Activated CD4-positive, alpha-beta memory T cell treated with anti-CD3 and anti-CD28 coated beads for 36 hours (primary cell): Measurements from ENCODE around the gene MYD88. TPM values are rescaled to one million over a fixed set of nuclear protein-coding genes. Genes with fewer than 3 reads are reported as not detected.
A peak's percentile ranks its signal among the peaks of the same experiment; 100 is the strongest.
"Not testable (repeated sequence)": the region's sequence is repeated elsewhere in the genome, so short reads cannot be mapped to it uniquely, and the experiment has no call there.

Source experiments
- CTCF ChIA-PET: fragments of 350-600 bp; sonication (Branson Sonifier 250); formaldehyde crosslinking; loops from one replicate; lab custom pipeline; 2021; ENCODE audit warnings: antibody characterized with exemption, inconsistent platforms; lab: Charles Lee
- POLR2A ChIA-PET: fragments of 350-600 bp; sonication (Branson Sonifier 250); formaldehyde crosslinking; loops from one replicate; lab custom pipeline; 2021; ENCODE audit warnings: antibody characterized with exemption; lab: Charles Lee
- DNase-seq: peaks from one replicate; pipeline ENCODE4 v3.0.0-alpha.2; 2020
- H3K27ac Mint-ChIP-seq: one replicate; pipeline ENCODE4 v1.8.0; 2021; ENCODE audit warnings: mixed read lengths
- H3K27me3 Mint-ChIP-seq: one replicate; pipeline ENCODE4 v1.8.0; 2021; ENCODE audit warnings: mixed read lengths
- H3K36me3 Mint-ChIP-seq: one replicate; pipeline ENCODE4 v1.8.0; 2021; ENCODE audit warnings: mixed read lengths
- H3K4me1 Mint-ChIP-seq: one replicate; pipeline ENCODE4 v1.8.0; 2021; ENCODE audit warnings: low read depth, mixed read lengths
- H3K4me3 Mint-ChIP-seq: one replicate; pipeline ENCODE4 v1.8.0; 2021; ENCODE audit warnings: mild to moderate bottlenecking, mixed read lengths
- H3K9me3 Mint-ChIP-seq: one replicate; pipeline ENCODE4 v1.8.0; 2021; ENCODE audit warnings: mixed read lengths
- intact Hi-C: fragments of 100-400 bp; cut with micrococcal nuclease; formaldehyde crosslinking; loops from one replicate; pipeline ENCODE4 v1.15.1; 2023
- total RNA-seq, 2 experiments: library from RNA; stranded (reverse); gene quantifications; one replicate each; pipeline ENCODE4 v1.2.3, GENCODE V29; 2021

Gene MYD88
- total RNA-seq, 2 experiments from 2014 or later = 32.3 to 34.8 TPM

DNA sequence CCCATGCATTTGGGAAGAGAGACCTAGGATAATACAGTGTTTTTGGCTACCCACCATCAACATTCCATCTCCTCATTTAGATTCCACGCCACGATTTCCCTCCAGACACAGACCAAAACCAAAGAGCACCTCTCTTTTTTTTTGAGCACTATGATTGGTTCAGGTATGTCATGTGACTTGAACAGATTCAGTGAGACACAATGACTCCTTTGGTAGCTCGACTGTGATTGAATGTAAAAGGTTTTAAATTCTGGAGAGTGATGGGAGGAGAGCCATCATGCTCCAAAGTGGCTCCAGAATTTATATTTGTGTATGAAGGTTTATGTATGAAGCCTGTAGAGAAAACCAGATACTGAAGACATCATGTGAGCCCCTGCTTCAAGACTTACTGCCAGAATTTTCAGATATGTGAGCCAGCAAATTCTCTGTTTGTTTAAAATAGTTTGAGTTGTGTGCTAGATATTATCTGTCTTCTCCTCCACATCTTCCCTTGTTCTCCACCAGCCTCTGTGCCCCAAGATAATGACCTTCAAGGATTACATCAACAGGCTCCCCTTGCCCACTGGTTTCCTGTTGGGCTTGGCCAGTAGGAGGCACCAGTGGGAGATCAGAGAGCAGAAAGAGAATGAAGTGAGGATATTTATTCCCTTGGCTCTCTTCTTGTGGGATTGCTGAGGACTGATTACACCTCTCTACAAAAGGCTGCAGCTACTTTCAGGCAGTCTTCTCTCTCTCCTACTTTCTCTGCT, 12.5 kb downstream of the MYD88 start:
- no peaks in the 10 kb centered on the region for H3K27me3 Mint-ChIP-seq
- ChIA-PET POLR2A (no interaction called here), CTCF (no interaction called here)
- H3K4me1 Mint-ChIP-seq = peaks cover 33% of the 10 kb centered on the region
- no peak overlapping the region for H3K4me3 Mint-ChIP-seq
- H3K27ac Mint-ChIP-seq = peak overlapping the region; percentile 39
- intact Hi-C loops = no loop called here
- H3K36me3 Mint-ChIP-seq = peaks cover 4% of the 10 kb centered on the region
- DNase-seq = peak; percentile 28
- peaks cover 18% of the 10 kb centered on the region for H3K9me3 Mint-ChIP-seq

DNA sequence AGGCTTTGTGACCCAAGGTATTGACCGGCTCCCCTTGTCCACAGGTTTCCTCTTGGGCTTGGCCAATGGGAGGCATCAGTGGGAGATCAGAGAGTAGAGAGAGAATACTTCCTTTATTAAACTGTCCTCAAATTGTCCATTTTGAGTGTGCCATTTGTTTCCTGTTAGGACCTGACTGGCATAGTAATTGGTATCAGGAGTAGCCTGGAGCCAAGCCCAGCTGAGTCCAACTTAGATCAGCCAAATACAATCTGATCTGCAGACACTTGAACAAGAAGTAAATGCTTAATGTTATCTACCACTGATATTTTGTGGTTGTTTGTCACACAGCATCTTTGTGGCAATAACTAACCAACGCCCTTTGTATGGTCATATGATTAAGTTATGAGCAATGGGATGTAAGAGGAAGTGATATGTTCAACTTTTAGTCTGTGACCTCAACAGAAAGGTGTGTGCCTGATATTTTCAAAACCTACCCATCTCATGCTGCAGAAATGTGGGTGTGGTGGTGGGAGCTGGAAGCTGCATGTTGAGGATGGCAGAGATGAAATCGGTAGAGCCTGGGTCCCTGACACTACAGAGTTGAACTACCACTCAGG, 13.3 kb downstream of the MYD88 start:
- POLR2A ChIA-PET = no interaction called here

DNA sequence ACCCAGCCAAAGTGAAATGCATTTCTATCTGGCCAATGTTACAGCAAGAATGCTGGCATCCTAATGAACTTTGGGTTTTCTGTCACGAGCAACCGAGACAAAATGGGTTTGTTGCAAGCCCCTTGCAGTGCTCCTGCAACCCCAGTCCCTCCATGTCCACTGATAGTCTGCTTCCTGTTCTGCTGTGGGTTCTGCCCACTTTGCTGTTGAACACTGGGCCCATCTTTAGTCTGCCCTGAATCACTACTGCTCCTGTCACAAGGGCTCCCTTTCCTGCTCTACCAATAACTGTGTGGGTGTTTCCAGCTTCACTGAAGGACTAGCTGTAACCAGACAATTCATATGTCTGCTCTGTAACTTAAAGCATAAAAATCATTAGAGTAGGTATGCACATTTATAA, 14.1 kb downstream of the MYD88 start:
- H3K27ac Mint-ChIP-seq = no peak overlapping the region

More for the DNA sequence above, 13.3 kb downstream of the MYD88 start:
- Mint-ChIP-seq H3K36me3 (no peaks in the 10 kb centered on the region), H3K4me3 (no peak overlapping the region), H3K9me3 (peaks cover 10% of the 10 kb centered on the region), H3K27me3 (no peaks in the 10 kb centered on the region), H3K4me1 (peaks cover 33% of the 10 kb centered on the region), H3K27ac (peak overlapping the region; percentile 76)
- no peak for DNase-seq
- intact Hi-C loops = no loop called here
- CTCF ChIA-PET = no interaction called here

DNA sequence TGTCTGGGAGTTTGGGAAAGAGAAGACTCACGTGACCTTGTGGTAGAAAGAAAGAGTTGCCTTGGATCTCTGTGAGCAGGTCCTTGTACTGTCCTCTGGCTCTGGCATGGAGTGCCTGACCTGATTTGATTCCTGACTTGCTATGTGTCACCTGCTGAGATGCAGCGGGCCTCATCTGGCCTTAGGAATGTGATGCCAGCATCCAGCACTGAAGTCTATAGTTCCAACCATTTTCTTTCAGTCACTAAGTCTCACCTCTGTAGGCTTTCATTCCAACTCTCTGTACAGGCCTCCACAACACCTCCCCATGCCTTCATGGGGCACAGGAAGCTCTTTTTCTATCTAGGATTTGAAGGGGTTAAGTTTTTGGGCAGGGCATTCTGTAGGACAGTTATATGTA, 14.8 kb downstream of the MYD88 start:
- H3K27me3 Mint-ChIP-seq = no peaks in the 10 kb centered on the region
- CTCF ChIA-PET = interaction anchor here (0.6 to 1.5 kb wide), 3 partner anchors 12 to 853 kb away, joined by 3 read pairs; partner anchors contain the start of gene OXSR1
- H3K27ac Mint-ChIP-seq = no peak overlapping the region
- H3K9me3 Mint-ChIP-seq = no peaks in the 10 kb centered on the region
- H3K4me3 Mint-ChIP-seq = no peak overlapping the region
- H3K4me1 Mint-ChIP-seq = peaks cover 33% of the 10 kb centered on the region
- POLR2A ChIA-PET = interaction anchor here (1.5 to 2.7 kb wide), 2 partner anchors 11 to 75 kb away, joined by 3 to 17 read pairs; partner anchors contain the start of gene OXSR1
- DNase-seq = no peak
- no peaks in the 10 kb centered on the region for H3K36me3 Mint-ChIP-seq
- intact Hi-C loops = no loop called here

More for the DNA sequence above, 14.1 kb downstream of the MYD88 start:
- CTCF ChIA-PET = interaction anchor here (0.6 to 1.5 kb wide), 3 partner anchors 12 to 83 kb away, joined by 3 read pairs; partner anchors contain the start of gene OXSR1
- Mint-ChIP-seq H3K4me3 (no peak overlapping the region), H3K27me3 (no peaks in the 10 kb centered on the region), H3K36me3 (no peaks in the 10 kb centered on the region), H3K4me1 (peaks cover 33% of the 10 kb centered on the region), H3K9me3 (peaks cover 2% of the 10 kb centered on the region)
- POLR2A ChIA-PET = interaction anchor here (1.5 to 2.7 kb wide), 2 partner anchors 12 to 75 kb away, joined by 3 to 17 read pairs; partner anchors contain the start of gene OXSR1
- intact Hi-C loops = no loop called here
- no peak for DNase-seq

DNA sequence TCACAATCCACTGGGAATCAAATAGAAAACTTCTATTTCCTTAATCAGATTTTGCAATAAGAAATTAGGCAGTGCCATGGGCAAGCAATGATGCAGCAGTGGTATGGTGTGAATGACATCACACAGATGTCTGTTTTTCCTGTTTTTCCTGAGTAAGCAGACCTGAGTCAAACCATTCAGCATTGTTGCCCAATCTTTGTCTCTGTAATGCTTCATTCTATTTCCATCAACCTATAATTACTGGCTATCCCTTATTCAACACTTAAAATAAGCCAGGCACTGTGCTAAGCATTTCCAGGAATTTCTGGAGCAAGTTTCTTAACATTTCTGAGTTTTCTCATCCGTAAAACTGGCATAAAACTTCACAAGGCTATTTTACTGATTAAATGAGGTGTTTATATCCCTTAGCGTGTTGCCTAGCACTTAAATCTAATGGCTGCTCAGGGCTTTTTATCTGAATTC, 15.6 kb downstream of the MYD88 start:
- no peaks in the 10 kb centered on the region for H3K36me3 Mint-ChIP-seq
- no peaks in the 10 kb centered on the region for H3K27me3 Mint-ChIP-seq
- H3K27ac Mint-ChIP-seq = no peak overlapping the region

DNA sequence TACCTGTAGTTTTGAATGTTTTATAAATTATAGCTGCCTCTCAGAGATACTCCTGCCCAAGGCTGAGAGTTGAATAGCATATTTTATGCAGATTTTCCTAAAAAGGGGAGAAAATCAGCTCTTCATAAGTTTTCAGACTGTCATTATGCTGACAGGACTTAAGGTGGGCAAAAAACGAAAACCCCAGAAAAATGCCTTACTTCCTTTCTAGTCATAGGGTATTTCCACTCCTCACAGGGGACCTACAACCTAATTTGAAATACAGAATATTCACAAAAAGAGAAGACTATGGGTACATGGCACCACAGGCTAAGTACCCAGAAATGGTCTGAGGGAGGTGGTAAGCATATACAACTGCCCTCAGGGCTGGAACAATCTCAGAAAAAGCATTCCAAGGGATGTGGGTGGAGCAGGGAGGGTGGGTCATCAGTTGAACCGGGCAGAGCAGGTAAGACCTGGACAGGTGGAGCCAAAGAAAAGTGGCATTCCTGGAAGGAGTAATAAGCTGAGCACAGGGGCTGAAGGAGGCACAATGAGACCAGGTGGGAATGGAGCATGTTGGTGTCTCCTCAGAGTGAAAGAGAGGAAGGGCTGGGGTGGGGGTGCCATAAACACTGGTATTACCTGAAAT, 16.3 kb downstream of the MYD88 start:
- H3K4me1 Mint-ChIP-seq = peaks cover 33% of the 10 kb centered on the region
- no peak overlapping the region for H3K4me3 Mint-ChIP-seq
- H3K27ac Mint-ChIP-seq = peak overlapping the region; percentile 34
- no peaks in the 10 kb centered on the region for H3K36me3 Mint-ChIP-seq
- intact Hi-C loops = loop anchor here (1.0 kb wide), 1 partner anchor 11 kb away; the partner anchor contains the start of gene OXSR1
- ChIA-PET POLR2A (interaction anchor here (2.7 kb wide), 1 partner anchor 10 kb away, joined by 17 read pairs; the partner anchor contains the start of gene OXSR1), CTCF (no interaction called here)
- no peaks in the 10 kb centered on the region for H3K9me3 Mint-ChIP-seq
- DNase-seq = no peak
- H3K27me3 Mint-ChIP-seq = no peaks in the 10 kb centered on the region

More for the DNA sequence above, 15.6 kb downstream of the MYD88 start:
- no peak overlapping the region for H3K4me3 Mint-ChIP-seq
- intact Hi-C loops = loop anchor here (1.0 kb wide), 1 partner anchor 11 kb away; the partner anchor contains the start of gene OXSR1
- H3K9me3 Mint-ChIP-seq = no peaks in the 10 kb centered on the region
- DNase-seq = no peak
- H3K4me1 Mint-ChIP-seq = peaks cover 33% of the 10 kb centered on the region
- CTCF ChIA-PET = interaction anchor here (1.3 to 1.5 kb wide), 2 partner anchors 11 to 18 kb away, joined by 3 read pairs; partner anchors contain the start of gene OXSR1
- POLR2A ChIA-PET = interaction anchor here (1.5 to 2.7 kb wide), 2 partner anchors 11 to 74 kb away, joined by 3 to 17 read pairs; partner anchors contain the start of gene OXSR1

DNA sequence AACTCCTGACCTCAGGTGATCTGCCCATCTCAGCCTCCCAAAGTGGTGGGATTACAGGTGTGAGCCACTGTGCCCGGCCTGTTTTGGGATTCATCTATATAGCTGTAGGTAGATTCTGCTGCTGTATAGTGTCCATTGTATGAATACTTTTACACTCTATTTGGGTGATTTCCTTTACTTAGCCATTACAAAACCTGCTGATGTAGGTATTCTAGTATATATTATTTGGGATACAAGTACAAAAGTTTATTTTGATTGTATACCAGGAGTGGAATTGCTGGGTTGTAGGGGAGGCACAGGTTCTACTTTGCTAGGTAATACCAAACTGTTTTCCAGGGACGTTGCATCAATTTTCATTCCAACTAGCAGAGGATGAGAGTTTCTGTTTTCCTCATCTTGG, 17.4 kb downstream of the MYD88 start:
- Mint-ChIP-seq H3K36me3 (no peaks in the 10 kb centered on the region), H3K27me3 (no peaks in the 10 kb centered on the region), H3K27ac (no peak overlapping the region), H3K4me1 (peaks cover 30% of the 10 kb centered on the region), H3K9me3 (no peaks in the 10 kb centered on the region), H3K4me3 (no peak overlapping the region)
- DNase-seq = no peak
- ChIA-PET POLR2A (no interaction called here), CTCF (no interaction called here)
- intact Hi-C loops = no loop called here

DNA sequence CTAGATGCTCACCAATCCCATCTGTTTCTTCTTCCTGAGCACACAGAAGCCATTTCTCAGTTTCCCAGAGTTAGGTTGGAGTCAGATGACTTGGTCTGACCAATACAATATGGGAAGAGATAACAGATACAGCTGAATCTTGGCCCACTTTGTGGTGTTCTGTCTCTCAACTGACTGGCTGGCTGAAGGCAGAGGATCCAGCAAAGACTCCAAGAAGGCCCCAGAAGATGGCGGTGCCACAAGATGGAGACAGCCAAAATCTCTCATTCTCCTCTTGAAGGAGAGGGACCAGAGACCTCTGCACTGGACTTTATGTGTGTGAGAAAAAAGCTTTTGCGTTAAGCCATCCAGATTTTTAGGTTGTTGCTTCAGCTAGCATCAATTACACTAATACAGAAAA, 18.7 kb downstream of the MYD88 start:
- POLR2A ChIA-PET = interaction anchor here (2.3 kb wide), 1 partner anchor 20 kb away, joined by 6 read pairs; the partner anchor contains the start of gene ACAA1
- Mint-ChIP-seq H3K4me1 (peaks cover 18% of the 10 kb centered on the region), H3K27me3 (no peaks in the 10 kb centered on the region), H3K9me3 (no peaks in the 10 kb centered on the region), H3K4me3 (no peak overlapping the region), H3K27ac (no peak overlapping the region), H3K36me3 (no peaks in the 10 kb centered on the region)
- DNase-seq = no peak
- CTCF ChIA-PET = no interaction called here
- intact Hi-C loops = no loop called here

DNA sequence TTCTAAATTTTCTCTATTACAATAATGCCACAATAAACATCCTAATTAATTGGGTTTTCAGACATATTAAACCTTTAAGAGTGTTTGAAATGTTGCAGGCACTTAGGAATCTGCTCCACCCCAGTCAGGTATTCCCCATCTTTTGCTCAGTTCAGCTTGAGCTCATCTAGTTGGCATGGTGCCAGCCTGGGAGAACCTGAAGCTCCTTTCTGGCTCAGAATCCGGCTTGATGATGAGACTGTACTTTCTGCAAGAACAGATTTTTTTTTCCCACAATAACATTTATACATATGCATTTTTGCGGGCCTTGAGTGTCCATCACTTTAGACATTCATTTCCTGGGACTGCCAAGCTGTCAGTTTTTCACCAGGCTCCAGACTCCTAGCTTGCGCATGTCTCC, 19.1 kb downstream of the MYD88 start:
- Mint-ChIP-seq H3K27ac (no peak overlapping the region), H3K27me3 (no peaks in the 10 kb centered on the region), H3K9me3 (no peaks in the 10 kb centered on the region), H3K36me3 (no peaks in the 10 kb centered on the region), H3K4me1 (peaks cover 16% of the 10 kb centered on the region), H3K4me3 (no peak overlapping the region)
- DNase-seq = no peak
- ChIA-PET CTCF (no interaction called here), POLR2A (interaction anchor here (2.3 kb wide), 1 partner anchor 21 kb away, joined by 6 read pairs; the partner anchor contains the start of gene ACAA1)
- intact Hi-C loops = no loop called here

DNA sequence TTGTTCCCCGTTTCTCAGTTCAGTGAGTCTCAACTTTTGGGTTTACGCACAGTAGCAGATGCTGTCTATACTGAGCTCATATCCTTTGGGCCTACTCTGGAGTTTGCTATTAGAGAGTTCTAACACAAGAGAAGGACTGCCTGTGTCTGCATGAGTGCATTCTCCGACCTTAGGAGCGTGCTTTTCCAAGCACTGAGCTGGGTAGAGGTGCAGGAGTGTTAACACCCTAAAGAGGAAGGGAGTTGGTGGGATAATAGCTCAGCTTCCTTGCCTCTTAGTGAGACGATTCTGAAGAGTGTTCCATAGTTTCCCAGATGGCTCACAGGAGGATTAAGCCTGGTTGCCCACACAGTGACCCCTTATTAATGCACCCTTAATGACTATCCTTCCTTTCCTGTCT, 20.0 kb downstream of the MYD88 start:
- POLR2A ChIA-PET = interaction anchor here (2.3 kb wide), 1 partner anchor 22 kb away, joined by 6 read pairs; the partner anchor contains the start of gene ACAA1
- no peak for DNase-seq
- CTCF ChIA-PET = interaction anchor here (0.9 kb wide), 1 partner anchor 187 kb away, joined by 3 read pairs; no protein-coding TSS in a partner anchor
- Mint-ChIP-seq H3K36me3 (no peaks in the 10 kb centered on the region), H3K4me1 (peaks cover 11% of the 10 kb centered on the region), H3K4me3 (no peak overlapping the region), H3K9me3 (no peaks in the 10 kb centered on the region), H3K27me3 (no peaks in the 10 kb centered on the region), H3K27ac (no peak overlapping the region)
- intact Hi-C loops = no loop called here

DNA sequence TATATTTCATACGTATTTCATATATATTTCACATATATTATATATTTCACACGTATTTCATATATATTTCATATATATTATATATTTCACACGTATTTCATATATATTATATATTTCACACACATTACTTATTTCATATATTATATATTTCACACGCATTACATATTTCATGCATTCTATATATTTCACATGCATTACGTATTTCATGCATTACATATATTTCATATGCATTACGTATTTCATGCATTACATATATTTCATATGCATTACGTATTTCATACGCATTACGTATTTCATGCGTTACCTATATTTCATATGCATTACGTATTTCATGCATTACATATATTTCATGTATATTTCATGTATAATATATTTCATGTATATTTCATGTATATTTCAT, 22.2 kb downstream of the MYD88 start:
- POLR2A ChIA-PET, H3K27me3 Mint-ChIP-seq, H3K36me3 Mint-ChIP-seq, CTCF ChIA-PET, H3K27ac Mint-ChIP-seq, H3K9me3 Mint-ChIP-seq, DNase-seq, H3K4me3 Mint-ChIP-seq, H3K4me1 Mint-ChIP-seq: not testable (repeated sequence)
- intact Hi-C loops = loop anchor here (10.0 kb wide), 1 partner anchor 1166 kb away; the partner anchor contains the start of genes EPM2AIP1 and MLH1
